Activated CD4-positive, alpha-beta T cell treated with anti-CD3 and anti-CD28 coated beads, Interleukin-2, Interleukin-4, amounts not matched to agents 100 ng/mL and 50 ng/mL, durations not matched to agents 16 hours and 8 hours (primary cell): ENCODE results near the gene CRABP1.
A peak's percentile ranks its signal among the peaks of the same experiment; 100 is the strongest.

ENCODE experiments used
- DNase-seq: peaks from one replicate; pipeline ENCODE4 v3.0.0-alpha.2; 2020; ENCODE audit warnings: low spot score

CRABP1 gene

DNA sequence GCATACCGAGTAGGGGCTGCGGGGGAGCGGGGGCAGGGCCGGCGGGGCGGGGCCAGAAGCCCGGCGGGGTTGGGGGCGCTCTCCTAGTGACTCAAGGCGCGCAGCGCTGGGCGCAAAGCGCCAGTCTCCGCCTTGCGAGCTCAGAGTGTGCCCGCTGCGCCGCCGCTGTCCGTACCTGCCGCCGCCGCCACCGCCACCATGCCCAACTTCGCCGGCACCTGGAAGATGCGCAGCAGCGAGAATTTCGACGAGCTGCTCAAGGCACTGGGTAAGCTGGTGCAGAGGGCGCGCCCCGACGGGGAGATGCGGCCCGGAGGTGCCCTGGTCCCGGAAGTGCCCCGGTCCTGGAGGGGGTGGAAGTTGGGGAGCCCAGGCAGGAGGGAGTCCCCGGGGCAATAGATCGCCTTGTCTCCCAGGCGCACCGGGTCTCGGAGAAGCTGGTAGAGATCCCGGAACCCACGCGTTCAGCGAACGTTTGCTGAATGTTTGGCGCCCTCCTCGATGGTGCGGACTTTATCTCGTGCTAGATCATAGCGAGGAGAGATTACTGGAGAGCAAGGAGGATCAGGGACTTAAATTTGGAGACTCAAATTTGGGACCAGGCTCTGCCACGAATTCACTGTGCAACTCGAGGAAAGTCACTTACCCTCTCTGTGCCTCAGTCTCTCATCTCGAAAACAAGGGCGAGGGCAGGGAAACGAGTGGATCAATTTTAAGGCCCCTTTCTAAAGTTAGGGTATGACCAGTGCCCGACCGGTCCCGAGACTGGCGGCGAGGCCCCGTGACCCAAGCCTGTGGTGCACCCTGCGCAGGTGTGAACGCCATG lies at the start of gene CRABP1:
Gene CRABP1 (plus strand): TSS at position 123 of the 826 bp plus-strand sequence. CDS start 76 bp downstream, at position 199.
- no peak for DNase-seq

DNA sequence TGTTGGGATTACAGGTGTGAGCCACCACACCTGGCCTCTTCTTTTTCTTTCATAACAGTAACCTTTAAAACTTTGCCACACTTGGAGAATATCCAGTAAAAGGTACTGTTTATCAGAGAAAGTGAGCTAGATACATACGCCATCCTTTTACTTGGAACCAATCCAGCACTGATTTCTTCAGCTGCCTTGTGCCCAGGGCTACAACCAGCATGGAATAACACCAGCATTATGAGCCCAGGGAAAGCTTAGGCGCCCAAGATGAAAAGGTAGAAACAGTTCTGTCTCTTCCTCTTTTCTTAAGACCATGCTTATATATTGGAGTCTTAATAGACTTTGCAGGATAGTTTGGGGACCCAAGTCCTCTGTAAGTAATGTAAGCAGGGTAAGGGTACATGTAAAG lies 49.1 kb upstream of the CRABP1 start:
- no peak for DNase-seq

- DNase-seq: no peak
Observed at GRCh38 chr15:78291698-78292097, 48.5 kb upstream of the CRABP1 start.

- DNase-seq: no peak
Observed at GRCh38 chr15:78292219-78292618, 47.9 kb upstream of the CRABP1 start.

DNA sequence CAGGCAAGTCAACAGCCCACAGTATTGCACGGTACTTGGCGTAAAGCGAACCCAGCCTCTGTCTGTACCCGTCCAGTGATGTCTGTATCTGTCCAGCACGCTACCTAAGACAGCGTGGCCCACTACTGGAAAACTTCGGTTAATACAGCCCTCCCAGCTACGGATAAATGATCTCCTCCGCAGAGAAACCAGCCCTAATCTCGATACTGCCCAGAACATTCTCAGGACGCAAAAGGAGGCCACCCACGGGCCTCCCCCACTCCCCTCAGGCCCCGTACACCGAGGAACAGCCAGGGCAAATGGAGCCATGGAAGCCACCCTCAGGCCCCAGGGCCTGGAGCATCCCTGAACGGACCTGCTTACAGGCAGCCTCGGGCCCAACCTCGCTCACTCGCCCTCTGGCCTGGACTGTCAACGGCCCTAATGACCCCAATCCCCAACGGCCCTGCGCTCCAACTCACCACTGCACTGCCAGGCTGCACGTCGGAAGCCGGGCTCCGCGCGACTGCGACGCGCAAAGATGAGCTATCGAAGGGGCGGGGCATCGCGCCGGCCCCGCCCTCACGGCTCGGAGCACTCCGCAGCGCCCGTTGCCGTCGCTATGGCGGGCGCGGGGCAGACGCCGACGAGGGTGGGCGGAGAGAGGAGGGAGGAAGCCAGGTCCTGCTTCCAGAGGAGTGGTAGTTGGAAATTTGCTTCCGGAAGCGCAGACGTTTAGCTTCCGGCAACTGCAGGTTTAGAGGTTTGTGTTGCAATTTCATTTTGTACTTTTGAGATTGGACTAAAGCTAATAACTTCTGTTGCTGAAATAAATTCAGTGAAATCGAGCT lies 40.8 kb upstream of the CRABP1 start, which contains the start of gene SKIC8:
Gene SKIC8 (minus strand): TSS at position 509 of the 830 bp plus-strand sequence. CDS start 3,923 bp downstream, outside the sequence.
- peak; percentile 93 for DNase-seq

DNA sequence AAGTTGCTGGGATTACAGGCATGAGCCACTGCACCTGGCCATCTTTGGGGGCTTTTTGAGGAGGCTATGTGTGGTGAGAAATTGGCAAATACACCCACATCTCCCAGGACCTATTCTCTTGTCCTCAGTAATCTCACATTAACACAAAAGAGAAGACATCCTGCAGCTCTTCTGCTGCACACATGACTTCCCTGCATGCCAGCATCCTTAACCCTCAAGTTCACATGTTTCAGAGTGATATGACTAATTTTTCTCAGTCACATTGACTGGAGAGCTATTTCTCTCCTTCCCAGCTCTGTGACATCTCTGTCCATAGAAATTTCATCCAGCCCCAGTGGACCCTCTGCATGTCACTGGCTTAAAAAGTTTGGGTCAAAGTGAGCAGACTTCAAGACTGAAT lies 38.8 kb upstream of the CRABP1 start:
- peak; percentile 26 for DNase-seq

- no peak for DNase-seq
Observed at GRCh38 chr15:78301828-78302227, 38.3 kb upstream of the CRABP1 start.

DNA sequence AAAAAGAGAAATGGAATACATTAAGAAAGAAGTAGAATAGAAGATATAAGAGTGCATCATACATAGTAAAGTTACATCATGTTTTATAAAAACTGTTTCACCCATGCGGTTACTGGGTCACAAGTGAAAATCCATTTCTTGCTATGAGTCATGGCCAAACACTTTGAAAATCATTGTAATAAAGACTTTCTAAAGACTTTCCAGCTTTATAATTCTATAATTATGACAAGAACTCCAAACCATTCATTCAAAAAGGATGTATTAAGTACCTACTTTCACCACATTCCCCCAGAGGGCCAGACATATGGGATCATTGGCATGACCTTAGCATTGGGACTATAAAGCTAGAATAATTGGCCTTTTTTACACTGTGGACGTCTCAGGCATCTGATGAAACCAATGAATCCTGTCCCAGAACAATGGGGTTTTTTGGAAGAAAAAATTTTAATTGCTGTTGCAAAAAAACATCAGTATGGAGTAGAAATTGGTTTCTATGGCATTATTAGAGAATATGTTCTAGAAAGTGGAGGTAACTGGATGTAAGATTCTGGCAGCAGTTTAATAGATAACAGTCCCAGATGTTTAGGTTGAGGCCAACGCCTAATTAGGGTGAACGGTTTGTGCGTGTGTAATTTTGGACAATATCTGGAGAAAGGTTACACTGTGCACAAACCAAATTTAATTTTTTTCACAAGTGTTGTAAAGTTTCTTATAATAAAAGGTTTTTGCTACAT lies 37.4 kb upstream of the CRABP1 start:
- DNase-seq: peak; percentile 54

DNA sequence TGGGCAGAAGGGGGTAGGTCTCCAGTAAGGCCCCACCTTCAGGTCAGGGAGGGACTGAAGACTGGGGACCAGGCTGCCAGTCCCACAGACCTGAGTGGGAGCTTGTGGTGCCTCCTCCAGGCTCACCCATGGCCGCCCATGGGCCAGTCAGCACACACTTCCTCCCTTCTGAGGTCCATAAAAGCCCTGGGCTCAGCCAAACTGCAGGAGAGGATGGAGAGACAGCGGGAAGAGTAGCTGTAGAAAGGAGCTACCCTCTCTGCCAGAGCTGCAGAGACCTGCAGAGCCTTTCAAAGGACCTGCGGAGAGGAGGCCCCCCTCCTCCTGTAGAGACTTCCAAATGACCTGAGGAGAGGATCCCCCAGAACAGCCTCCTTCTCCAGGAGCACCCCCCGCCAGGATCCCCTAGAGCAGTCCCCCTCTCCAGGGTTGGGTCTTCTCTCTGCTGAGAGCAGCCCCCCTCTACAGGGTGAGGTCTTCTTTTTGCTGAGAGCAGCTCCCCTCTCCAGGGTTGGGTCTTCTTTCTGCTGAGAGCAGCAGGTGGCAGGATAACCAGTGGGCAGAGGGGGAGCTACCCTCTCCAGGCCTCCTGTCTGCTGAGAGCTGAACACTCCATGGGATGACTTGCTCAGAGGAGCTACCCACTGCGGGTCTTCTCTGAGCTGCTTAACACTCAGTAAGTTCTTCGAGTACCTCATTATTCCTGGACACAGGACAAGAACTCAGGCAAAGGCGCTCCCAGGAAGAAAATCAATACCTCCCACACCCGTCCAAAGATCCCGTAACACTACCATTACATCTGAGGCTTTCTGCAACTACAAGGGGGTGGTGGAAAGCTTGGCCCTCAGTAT lies 35.7 kb upstream of the CRABP1 start:
- no peak for DNase-seq

GRCh38 chr15:78306176-78306774 lies 33.9 kb upstream of the CRABP1 start:
- no peak for DNase-seq

GRCh38 chr15:78307976-78308375 lies 32.2 kb upstream of the CRABP1 start:
- no peak for DNase-seq

- DNase-seq: peak; percentile 62
Observed at GRCh38 chr15:78308422-78309032, 31.6 kb upstream of the CRABP1 start.

DNA sequence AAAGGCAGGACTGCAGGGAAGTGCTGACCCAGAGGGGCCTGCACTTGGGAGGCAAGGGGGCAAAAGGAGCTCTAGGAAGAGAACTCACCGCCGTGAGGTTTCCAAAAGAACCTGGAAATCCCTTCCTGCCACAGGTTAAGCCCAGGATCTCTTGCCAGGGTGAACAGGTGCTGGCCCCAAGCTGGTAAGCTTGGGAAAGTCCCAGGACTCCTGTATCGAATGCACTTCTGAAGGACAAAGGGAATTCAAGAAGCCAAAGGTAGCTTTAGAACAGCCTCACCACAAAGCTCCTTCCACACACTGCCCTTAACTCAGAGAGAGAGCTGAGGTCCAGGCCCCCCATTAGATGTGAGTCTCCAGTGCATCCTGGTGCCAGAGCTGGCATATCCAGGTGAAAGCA lies 28.9 kb upstream of the CRABP1 start:
- DNase-seq: no peak

GRCh38 chr15:78312536-78312935 lies 27.6 kb upstream of the CRABP1 start:
- DNase-seq: no peak

GRCh38 chr15:78312957-78313356 lies 27.2 kb upstream of the CRABP1 start:
- no peak for DNase-seq

- no peak for DNase-seq
Observed at GRCh38 chr15:78313383-78313782, 26.8 kb upstream of the CRABP1 start.

DNA sequence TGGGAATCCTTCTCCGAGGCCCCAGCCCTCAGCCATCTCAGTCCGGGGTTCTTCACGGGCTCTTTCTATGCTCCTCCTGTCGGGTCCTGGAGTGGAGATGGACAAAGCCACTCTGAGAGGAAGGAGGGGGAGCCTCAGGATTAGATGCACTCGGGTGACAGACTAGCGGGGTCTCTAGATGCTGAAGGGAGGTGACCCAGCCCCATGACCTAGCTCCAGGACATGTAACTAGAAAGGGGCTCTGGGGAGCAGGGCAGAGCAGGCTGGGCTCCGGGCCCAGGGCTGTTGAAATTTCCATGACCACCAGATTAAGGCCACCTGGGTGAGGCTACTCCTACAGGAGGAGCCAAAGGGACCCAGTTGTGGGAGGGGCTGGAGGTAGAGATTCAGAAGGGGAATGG lies 26.0 kb upstream of the CRABP1 start:
- DNase-seq: no peak

GRCh38 chr15:78315686-78316282 lies 24.4 kb upstream of the CRABP1 start:
- DNase-seq: no peak

GRCh38 chr15:78316283-78317083 lies 23.7 kb upstream of the CRABP1 start:
- DNase-seq: no peak
